Daoy (cell line): ENCODE data around the gene SMPD3. TPM values are rescaled to one million over a fixed set of nuclear protein-coding genes. Genes with fewer than 3 reads are reported as not detected.

ENCODE experiments used
- DNase-seq: peaks from one replicate; pipeline ENCODE4 v3.0.0-alpha.2; 2015; ENCODE audit warnings: low read depth
- total RNA-seq: library from RNA; depleted of rRNA; stranded (reverse); fragments of >200 nt; shearing (Covaris generic); gene quantifications from 2 replicates; pipeline ENCODE4 v1.2.3, GENCODE V29; 2014; rRNA removed

SMPD3 gene
- total RNA-seq, 1 experiment from 2014 or later: 0.17 TPM

- DNase-seq: no peak
These were observed 115.7 kb downstream of the SMPD3 start for GRCh38 chr16:68332411-68333121.

GRCh38 chr16:68331879-68332410 is 116.4 kb downstream of the SMPD3 start:
- no peak for DNase-seq

GRCh38 chr16:68328860-68329390 is 119.4 kb downstream of the SMPD3 start:
- no peak for DNase-seq

GRCh38 chr16:68328151-68328859 is 120.0 kb downstream of the SMPD3 start:
- DNase-seq: peak; percentile 78

- DNase-seq: no peak
These were observed 123.4 kb downstream of the SMPD3 start for GRCh38 chr16:68324780-68325357.

- no peak for DNase-seq
These were observed 124.0 kb downstream of the SMPD3 start for GRCh38 chr16:68324336-68324735.

- DNase-seq: no peak
These were observed 129.0 kb downstream of the SMPD3 start for GRCh38 chr16:68319185-68319908.

- DNase-seq: no peak
These were observed 135.2 kb downstream of the SMPD3 start for GRCh38 chr16:68313116-68313515.

- peak; percentile 90 for DNase-seq
These were observed 137.4 kb downstream of the SMPD3 start, which contains the start of the genes PRMT7 and SLC7A6OS for GRCh38 chr16:68310774-68311511. TSS of gene PRMT7 (plus strand) at chr16:68311019. CDS start at chr16:68315980, 4,961 bp downstream. TSS of gene SLC7A6OS (minus strand) at chr16:68310946. CDS start at chr16:68310926, 20 bp downstream.

- DNase-seq: no peak
These were observed 137.9 kb downstream of the SMPD3 start for GRCh38 chr16:68310437-68310773.

GRCh38 chr16:68309799-68310198 is 138.5 kb downstream of the SMPD3 start:
- no peak for DNase-seq

Other genes starting within 250 kb of the SMPD3 start
- under 0.01 TPM in 1 of 2 replicates, not detected in the other for gene ESRP2, start 212.4 kb downstream of the SMPD3 start, total RNA-seq
- gene PLA2G15, start 203.1 kb downstream of the SMPD3 start, total RNA-seq: 11.9 and 17.8 TPM in 2 replicates
- 18.3 and 30.1 TPM in 2 replicates for gene SLC7A6, start 184.0 kb downstream of the SMPD3 start, total RNA-seq
- gene SLC7A6OS, start 137.6 kb downstream of the SMPD3 start, total RNA-seq: 6.6 and 6.7 TPM in 2 replicates
- gene PRMT7, start 137.5 kb downstream of the SMPD3 start, total RNA-seq: 37.9 and 74.9 TPM in 2 replicates
- 10.9 and 12.1 TPM in 2 replicates for gene ZFP90, start 90.8 kb upstream of the SMPD3 start, total RNA-seq
- under 0.01 TPM in 1 of 2 replicates, not detected in the other for gene CDH3, start 196.8 kb upstream of the SMPD3 start, total RNA-seq